HFF-Myc (cell line): ENCODE measurements around the gene CGRRF1.

ENCODE experiments used
- DNase-seq: peaks from one replicate; pipeline ENCODE4 v3.0.0-alpha.2; 2011; ENCODE audit warnings: low read depth; ENCODE audit errors: extremely low read depth
- H3K4me3 ChIP-seq: replicated peaks from 2 replicates; pipeline ENCODE4 v1.5.1; 2011; ENCODE audit warnings: low read depth, mild to moderate bottlenecking, control low read depth, low read length
- TF ChIP-seq, protein P1 (sequence below): IDR thresholded peaks from 2 replicates; pipeline ENCODE4 v1.5.1; 2012; ENCODE audit warnings: mild to moderate bottlenecking, low read depth, low read length, control low read depth; ENCODE audit errors: missing control alignments

Gene CGRRF1

DNA sequence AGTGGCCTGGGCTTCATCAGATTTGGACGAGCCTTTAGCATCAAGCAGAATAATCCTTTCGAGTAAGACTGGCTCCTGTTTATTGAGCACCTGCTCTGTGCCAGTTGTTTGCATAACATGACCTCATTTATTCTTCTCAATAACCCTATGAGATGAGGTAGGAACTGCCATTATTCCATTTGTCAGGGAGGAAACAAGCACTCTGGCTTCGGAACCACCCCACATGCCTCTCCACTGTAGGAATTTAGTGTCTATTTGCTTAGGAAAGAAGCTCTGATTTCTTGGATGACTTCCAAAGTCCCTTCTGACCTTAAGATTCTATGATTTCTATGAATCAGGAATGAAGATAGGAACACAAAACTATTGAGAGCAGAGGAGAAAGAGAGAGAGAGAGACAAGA lies 68.3 kb downstream of the CGRRF1 start:
- DNase-seq = no peak
- no peak overlapping the region for H3K4me3 ChIP-seq
- TF ChIP-seq, protein P1, sequence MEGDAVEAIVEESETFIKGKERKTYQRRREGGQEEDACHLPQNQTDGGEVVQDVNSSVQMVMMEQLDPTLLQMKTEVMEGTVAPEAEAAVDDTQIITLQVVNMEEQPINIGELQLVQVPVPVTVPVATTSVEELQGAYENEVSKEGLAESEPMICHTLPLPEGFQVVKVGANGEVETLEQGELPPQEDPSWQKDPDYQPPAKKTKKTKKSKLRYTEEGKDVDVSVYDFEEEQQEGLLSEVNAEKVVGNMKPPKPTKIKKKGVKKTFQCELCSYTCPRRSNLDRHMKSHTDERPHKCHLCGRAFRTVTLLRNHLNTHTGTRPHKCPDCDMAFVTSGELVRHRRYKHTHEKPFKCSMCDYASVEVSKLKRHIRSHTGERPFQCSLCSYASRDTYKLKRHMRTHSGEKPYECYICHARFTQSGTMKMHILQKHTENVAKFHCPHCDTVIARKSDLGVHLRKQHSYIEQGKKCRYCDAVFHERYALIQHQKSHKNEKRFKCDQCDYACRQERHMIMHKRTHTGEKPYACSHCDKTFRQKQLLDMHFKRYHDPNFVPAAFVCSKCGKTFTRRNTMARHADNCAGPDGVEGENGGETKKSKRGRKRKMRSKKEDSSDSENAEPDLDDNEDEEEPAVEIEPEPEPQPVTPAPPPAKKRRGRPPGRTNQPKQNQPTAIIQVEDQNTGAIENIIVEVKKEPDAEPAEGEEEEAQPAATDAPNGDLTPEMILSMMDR = no peak

DNA sequence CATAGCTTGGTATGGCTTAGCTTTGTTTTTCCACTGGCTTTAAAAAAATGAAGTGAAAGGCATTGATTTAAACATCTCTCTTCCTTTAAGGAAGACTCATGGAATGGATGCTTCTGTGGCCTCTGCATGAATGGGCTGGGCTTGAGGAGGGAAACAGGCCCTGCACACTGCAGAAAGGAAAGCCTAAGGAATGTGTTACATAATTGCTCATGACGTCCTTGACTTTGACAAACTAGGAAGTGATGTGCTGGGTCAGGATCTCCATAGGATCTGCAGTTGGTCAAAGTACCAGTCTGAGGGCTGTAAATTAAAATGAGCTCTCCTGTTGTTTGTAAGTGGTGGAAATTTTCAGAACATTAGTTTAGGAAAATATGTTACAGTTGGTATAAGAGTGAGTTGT lies 69.9 kb downstream of the CGRRF1 start:
- DNase-seq = no peak
- H3K4me3 ChIP-seq = no peak overlapping the region
- TF ChIP-seq, protein P1 = no peak

DNA sequence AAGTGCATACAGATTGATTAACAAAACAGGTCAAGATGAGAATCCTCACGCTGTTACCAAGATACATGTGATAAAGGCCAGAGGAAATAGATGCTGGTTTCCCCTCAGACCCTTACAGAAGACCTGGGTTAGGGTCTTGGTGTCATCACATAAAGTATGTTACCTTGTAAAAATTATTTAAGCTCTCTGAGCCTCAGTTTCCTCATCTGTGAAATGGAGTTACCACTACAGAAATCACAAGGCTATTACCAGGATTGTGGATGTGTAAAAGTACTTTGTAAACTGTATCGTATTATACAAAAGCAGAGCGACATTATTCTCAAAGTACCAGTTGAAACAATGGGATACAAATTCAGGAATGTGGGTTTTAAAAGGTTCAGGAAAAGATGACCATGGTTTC lies 71.2 kb downstream of the CGRRF1 start:
- no peak for DNase-seq
- TF ChIP-seq, protein P1 = no peak
- H3K4me3 ChIP-seq = no peak overlapping the region

DNA sequence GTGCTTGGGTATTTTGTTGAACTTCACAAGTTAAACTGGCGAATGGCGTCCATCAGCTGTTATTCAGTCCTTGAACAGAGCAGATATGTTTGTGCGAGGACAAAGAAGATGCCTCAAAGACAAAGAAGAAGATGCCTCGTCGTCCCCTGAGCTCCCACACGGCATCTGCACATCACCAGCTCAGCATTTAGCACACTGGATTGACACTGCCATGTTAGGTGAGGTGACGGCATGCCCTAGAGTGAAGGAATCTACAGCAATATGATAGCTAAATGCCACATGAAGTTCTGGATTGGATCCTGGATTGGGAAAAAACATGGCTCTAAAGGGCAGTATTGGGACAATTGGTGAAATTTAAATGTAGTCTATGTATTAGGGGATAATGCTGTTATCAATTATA lies 72.6 kb downstream of the CGRRF1 start:
- TF ChIP-seq, protein P1 = no peak
- DNase-seq = no peak
- no peak overlapping the region for H3K4me3 ChIP-seq

DNA sequence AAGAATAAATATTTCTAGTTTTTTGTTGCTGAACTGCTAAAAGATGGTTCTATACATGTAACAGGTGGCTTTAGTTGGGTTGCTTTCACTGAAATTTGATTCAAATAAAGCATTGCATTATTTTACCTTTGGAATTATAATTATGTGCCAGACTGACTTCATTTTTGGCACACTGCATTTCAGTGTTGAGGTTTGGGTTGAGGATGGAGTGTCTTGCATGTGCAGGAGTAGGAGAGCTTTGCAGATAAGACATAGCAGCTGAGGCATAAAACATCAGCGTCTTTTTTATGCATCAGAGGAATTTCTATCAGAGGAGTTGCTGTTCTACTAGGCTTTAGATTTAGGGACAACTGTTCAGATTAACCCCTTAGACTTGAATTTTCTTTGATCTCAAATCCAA lies 74.4 kb downstream of the CGRRF1 start:
- DNase-seq = no peak
- TF ChIP-seq, protein P1 = no peak
- no peak overlapping the region for H3K4me3 ChIP-seq

DNA sequence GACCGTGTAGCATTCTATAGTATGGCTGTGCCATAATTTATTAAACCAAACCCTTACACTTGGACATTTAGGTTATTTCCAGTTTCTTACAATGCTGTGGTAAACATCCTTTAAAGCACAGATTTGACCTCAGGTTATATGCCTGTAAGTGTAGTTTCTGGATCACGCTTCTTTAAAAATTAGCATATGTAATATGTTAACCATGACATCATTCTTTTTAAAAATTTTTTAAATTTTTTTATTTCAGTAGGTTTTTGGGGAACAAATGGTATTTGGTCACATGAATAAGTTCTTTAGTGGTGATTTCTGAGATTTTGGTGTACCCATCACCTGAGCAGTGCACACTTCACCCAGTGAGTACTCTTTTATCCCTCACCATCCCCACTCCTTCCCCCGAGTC lies 75.5 kb downstream of the CGRRF1 start:
- TF ChIP-seq, protein P1 = no peak
- H3K4me3 ChIP-seq = no peak overlapping the region
- no peak for DNase-seq
